HG03460 (cell line): ENCODE data around the gene EML1.

Experiments used
- ATAC-seq: cut with Tn5 transposase; IDR thresholded peaks from one replicate; pipeline ENCODE4 v1.9.1; 2021; ENCODE audit not compliant: unreplicated experiment

Gene EML1

GRCh38 chr14:99862136-99862535 lies 68.9 kb downstream of the EML1 start:
- no peak for ATAC-seq

- no peak for ATAC-seq
These were observed 69.8 kb downstream of the EML1 start for GRCh38 chr14:99863059-99863458.

DNA sequence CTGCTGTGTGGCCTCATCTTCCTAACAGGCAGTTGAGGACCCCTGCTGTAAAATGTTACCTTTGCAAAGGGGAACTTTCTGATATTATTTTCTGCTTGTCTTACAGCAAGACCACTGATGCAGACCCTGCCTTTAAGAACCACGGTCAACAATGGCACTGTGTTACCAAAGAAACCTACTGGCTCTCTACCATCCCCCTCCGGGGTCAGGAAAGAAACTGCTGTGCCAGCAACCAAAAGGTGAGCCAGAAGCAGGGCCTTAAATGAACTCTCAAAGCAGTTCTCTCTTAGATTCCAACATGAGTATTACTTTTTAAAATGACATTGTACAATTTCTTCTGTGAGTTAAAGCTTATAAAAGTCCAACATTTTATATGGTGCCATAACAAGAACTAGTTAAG lies 72.2 kb downstream of the EML1 start:
- ATAC-seq: no peak

DNA sequence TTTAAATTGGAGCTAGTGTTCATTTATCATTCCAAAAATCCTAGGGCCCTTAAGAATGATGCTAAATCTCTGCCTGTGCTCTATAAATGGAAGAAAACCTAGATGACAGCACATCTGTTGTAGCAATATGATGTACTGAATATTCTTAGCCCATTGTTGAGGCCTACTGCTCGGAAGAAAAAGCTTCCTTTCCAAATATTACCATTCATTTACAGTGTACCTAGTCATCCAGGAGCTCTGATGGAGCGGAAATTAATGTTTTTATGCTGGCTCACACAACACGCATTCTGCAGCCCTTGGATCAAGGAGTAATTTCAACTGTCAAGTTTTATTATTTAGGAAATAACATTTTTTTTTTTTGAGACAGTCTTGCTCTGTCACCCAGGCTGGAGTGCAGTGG lies 77.4 kb downstream of the EML1 start:
- ATAC-seq: no peak

DNA sequence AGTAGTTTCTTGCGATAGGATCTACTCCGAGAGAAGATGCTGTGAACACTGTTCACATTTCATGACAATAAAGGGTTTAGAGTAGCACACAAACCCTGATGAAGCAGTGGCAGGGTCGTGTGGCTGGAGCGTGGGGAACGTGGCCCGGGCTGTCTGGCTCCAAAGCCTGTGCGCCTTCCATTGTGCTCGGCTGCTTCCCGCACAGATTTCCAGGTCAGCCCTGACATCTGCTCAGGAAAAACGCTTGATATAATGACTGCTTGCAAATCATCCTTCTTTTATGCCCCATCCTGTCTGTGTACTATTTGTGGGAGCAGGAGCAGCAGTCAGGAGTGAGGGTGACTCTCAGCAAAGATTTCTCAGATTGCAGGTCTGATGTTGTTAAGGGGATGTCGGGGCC lies 78.6 kb downstream of the EML1 start:
- ATAC-seq: no peak

GRCh38 chr14:99872786-99873440 lies 79.7 kb downstream of the EML1 start:
- no peak for ATAC-seq

DNA sequence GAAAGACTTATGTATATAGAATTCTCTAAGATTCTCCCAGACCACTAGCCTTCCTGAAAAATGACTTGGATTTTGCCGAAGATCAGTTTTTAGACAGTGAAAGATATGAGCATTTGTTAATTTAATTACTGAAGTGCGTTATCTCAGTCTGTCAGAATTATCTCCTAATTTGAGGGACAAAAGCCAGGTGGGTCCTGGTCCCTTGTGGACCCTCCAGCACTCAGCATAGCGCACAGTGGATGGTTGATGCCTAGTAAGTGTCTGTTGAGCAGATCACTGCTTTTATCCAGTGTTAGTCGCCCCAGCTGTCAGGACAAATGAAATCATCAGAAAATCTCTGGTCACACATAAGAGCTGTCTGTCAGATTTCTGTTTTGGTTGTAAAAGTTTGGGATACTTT lies 80.4 kb downstream of the EML1 start:
- ATAC-seq: no peak

- ATAC-seq: no peak
These were observed 81.1 kb downstream of the EML1 start for GRCh38 chr14:99874306-99874705.

DNA sequence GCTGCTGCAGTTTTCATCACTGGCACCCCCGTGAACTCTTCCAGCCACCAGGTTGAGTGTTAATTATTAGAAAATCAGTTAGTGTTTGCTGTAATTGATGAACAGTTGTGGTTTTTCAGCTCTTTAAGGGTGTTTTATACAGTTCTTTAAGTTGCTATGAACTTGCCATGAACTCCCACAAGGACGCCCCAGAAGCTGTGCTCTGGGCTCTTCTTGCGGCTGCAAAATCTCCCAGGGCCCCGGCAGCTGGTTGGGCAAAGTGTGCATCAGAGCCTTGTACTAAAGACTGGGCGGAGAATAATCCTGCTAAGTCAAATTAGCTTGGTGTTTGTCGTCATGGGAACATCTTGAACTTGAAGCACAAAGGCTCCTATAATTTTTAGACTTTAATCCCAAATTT lies 82.2 kb downstream of the EML1 start:
- ATAC-seq: no peak

GRCh38 chr14:99875836-99876235 lies 82.6 kb downstream of the EML1 start:
- ATAC-seq: no peak

GRCh38 chr14:99876406-99876805 lies 83.2 kb downstream of the EML1 start:
- no peak for ATAC-seq

DNA sequence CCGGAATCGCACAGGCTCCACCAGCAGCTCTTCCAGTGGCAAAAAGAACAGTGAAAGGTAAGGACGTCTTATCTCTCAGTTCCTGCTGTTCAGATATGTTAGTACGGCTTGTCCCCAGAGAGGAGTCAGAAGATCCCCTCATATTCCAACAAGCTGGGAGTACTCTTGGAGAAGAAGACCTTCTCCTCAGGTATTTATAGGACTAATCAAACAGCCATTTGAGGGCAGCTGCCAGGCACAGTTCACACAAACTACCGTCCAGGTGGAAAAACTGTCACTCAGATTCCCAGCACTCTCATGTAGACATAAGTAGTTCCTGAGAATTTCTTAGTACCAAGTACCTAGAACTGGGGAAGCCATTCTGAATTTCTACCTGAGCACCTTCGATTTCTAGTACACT lies 85.3 kb downstream of the EML1 start:
- no peak for ATAC-seq

DNA sequence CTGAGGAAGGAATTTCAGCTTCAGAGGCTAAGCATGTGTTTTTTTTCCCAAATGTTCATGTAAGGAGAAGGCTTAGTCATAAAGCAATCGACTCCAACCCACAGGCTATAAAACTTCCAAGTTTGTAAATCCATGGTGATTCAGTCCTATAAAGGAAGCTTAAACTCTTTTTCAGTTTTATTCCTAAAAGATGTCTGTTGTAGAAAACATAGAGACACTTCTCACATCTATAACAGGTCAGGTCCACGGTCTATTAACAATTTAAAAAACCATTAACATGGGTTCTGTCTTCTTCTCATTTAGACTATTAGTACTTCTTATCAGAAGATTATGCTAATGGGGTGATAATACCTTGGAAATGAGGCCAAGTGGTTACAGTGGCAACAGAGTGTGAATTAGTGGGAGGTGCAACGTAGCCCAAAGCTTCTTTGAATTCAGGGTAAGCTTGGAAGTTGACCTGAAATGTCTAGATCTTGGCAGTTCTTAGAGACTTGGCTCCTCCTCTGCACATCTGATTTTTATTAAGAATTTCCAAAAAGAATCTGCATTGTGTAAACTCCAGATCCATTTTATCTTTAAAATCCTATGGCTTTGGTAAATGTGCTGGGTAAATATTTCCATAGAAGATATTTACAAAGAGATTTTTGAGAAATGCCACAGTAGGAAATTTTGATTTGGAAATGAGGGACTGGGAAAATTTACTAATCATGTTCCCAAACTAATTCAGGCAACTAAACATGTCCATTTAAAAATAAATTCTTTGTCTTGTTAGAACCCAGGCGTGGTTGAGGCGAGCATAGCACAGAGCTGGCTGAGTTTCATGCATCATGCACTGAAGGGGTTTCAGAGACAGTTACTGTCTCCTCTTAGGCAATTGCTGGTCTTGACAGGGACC lies 86.4 kb downstream of the EML1 start:
- ATAC-seq: no peak

DNA sequence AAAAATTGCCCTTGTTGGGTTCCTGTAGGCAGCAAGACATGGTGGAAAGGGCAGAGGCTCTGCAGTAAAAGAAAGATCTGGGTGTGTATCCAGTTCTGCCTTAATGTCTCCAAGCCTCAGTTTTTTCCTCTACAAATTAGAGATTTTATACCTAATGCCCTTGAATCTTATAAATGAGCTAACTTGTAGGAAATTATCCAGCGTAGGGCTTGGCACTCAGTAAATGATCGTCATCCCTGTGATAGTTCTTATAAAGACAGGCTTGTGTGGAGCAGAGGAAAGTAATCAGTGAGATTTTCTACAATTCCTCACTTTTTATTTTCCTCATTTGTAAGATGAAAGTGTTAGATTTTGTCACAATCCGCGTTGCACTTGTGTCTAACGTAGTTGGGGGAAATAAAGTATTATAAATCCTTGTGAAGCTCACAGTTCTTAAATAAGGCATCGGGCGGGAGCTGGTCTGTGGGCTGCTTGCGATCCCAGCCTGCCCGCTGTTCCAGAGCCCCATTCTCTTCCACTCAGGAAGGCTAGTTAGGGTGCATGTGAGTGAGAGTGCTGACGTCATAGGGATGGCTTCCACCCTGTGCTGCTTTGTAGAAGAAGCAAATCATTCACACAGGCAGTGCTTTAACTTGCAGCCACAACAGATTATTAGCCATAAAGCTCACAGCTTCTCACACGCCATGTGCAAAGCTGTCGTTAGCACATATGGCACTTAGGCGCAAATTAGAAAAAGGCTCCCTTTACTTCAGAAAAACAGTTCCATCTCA lies 87.6 kb downstream of the EML1 start:
- ATAC-seq: no peak

- ATAC-seq: no peak
These were observed 90.8 kb downstream of the EML1 start for GRCh38 chr14:99883866-99884650.

- no peak for ATAC-seq
These were observed 91.8 kb downstream of the EML1 start for GRCh38 chr14:99884834-99885648.

DNA sequence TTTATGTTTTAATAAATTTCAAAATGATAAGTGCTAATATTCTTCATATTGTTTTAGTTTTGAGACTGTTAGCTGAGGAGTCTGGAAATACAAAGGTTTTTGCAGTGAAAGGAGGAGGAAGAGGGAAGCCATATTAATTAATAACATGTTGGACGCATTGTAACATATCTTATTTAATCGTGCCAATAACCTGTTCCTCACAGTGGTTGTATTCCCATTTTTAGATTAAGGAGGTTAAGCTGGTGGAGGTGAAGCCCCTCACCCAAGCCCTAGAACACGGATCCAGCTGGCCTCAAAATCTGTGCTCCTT lies 92.4 kb downstream of the EML1 start:
- ATAC-seq: no peak

DNA sequence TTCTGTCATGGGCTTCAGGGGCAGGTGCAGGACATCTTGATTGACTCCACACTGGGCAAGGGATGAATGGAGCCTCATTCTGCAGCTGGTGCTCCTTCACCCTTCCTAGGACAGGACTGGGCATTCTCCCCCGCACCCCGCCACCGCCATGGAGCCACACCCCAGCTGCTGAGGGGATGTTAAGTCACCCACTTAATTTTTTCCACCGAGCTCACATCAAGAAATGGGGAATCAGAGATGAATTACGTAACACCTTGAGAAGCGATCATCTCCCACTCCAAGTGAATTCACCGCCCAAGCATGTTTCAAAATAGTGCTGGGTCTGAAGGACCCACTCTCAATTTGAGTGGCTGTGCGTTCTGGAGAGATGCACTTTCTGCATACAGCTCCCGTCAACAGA lies 94.2 kb downstream of the EML1 start:
- ATAC-seq: no peak

DNA sequence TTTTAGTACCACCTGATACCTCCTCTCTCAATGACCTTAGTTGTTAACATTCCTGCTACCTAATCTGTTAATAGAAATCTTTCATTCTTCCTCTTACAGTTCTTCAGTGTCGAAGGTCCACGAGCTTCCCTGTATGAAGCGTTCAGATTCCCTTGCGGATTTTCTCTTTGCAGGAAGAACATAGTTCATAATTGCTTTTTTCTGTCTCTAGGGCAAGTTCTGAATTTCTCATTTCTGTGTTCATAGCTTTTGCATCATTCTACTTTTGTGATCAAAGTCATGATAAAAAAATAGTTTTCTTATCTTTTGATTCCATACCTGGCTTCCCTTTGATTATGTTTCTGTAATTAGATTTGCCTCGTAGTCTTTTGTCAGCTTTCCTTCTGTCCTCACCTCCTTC lies 94.9 kb downstream of the EML1 start:
- no peak for ATAC-seq

DNA sequence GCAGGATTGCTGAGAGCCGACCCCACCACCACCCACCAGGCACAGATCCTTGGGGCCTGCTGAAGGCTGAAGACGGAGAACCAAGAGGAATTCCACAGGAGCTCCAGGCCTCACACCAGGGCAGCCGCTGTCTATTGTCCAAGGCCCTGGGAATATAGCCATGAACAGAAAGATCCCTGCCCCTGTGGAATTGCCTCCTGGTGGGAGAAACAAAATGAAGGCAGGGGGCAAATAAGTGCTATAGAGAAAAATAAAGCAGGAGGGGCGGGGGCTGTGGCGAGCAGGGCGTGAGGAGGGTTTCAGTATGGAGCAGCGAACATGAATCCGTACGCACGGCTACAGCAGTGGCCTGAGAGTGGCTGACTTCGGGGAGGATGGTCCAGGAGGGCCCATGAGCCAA lies 96.1 kb downstream of the EML1 start:
- ATAC-seq: no peak
